Stimulated activated naive CD8-positive, alpha-beta T cell treated with anti-CD3 and anti-CD28 coated beads, Interleukin-15, Interleukin-2, amounts not matched to agents 100 U/mL and 50 U/mL, for 24 hours (primary cell): ENCODE data around the gene C1orf52.
"Not testable (repeated sequence)": the region's sequence is repeated elsewhere in the genome, so short reads cannot be mapped to it uniquely, and the experiment has no call there.

Experiments
- ATAC-seq: fragments of 150-1000 bp; cut with Tn5 transposase; one replicate; pipeline ENCODE4 v1.10.0; 2021
- DNase-seq: peaks from one replicate; pipeline ENCODE4 v3.0.0; 2021

The C1orf52 gene

DNA sequence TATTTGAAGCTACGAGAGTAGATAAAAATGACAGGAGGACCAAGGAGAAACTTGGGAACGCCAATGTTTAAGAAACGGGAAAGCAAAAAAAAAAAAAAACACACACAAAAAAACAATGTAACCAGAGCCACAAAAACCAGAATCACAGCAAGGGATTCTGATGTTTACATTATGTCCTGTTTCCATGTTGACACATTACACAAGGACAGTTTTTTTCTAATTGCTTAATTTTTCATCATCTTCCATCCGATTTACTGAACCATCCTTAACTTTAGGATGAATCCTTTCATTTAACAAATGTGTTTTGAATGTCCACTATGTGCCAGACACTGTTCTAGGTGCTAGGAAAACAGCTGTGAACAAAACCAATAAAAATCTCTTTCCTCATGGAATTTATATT is 18.3 kb upstream of the C1orf52 start:
- no peak for ATAC-seq
- DNase-seq = no peak

DNA sequence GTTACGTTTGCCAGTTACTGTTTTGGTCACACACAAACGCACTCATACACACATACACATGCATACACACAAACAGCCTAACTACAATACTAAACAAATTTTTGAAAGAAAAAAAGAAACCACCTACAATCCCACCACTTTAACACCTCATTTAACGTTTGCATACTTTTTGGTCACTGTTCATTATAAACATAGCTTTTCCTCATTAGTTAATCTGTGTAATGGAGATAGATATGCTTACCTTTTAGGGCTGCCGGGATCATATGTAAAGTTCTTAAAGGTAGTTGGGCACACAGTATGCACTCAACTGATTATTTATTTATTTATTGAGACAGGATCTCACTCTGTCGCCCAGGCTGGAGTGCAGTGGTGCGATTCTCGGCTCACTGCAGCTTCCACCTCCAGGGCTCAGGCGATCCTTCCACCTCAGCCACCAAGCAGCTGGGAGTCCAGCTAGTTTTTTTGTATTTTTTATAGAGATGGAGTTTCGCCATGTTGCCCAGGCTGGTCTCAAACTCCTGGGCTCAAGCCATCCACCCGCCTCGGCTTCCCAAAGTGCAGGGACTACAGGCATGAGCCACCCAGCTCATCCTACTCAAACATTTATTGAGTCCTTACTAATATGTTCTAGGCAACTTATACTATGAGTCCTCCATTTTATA is 17.6 kb upstream of the C1orf52 start:
- ATAC-seq (no peak), DNase-seq (no peak)

DNA sequence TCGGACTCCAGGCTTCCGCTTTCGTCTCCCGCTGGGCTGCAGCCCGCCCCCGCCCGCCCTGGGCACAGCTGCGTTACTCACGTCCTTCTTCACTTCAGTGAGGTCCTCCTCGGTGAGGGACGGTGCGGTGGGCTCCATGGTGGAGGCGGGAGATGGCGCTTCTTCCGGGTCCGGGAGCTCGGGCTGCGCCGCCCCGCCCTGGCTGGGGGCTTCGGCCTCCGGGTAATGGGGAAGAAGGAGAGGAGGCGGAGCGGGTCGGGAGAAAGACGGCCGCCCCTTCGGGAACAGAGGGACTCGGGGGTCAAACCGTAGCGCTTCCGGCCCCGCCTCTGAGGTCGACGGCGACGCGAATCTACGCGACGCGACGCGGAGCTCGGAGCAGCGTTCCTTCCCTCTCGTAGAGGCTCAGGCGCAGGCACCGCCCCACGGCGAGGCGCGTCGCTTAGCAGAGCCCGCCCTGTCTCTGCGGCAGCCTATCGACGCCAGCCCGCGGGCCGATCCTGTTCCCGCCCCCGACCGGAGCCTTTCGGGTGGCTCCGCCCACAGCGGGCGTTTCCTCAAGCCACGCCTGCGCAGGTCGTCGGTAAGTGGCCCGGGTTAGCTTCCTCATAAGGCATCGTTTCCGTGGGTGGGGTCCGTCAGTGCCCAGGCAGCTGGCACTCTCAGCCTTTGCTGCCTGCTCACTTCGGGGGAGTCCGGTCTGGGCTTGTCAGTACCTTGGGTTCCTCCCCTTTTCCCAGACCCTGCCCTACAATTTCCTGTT is 16.9 kb upstream of the C1orf52 start, which contains the start of gene BCL10:
TSS of gene BCL10 (minus strand) at position 418 of the 763 bp plus-strand sequence. CDS start at position 138, 280 bp downstream.
- peak; percentile 99 for ATAC-seq
- peak; percentile 98 for DNase-seq

DNA sequence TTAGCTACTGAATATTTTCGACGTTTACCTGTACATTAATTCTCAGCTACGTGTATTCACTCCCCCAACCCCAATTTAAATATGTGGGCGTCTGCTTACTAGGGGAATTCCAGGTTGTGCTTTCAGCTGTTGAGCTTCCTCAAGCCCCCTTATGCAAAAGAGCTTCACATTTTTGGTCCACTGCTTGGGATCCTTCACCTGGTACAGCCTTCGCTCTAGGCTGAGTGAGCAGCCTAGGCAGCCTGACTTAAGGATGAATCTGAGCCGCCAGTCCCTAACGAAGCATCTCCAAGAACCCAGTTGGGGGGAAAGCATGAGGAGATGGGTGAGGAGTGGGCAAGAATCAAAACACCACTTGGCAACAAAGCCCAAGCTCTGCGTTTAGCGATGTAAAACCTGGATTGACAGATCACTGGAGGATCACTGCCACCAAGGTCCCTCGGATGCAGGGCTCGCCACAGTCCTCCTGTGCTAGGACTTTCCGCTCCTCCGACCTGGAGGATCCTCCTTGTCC is 16.3 kb upstream of the C1orf52 start:
- DNase-seq = no peak
- ATAC-seq = no peak

DNA sequence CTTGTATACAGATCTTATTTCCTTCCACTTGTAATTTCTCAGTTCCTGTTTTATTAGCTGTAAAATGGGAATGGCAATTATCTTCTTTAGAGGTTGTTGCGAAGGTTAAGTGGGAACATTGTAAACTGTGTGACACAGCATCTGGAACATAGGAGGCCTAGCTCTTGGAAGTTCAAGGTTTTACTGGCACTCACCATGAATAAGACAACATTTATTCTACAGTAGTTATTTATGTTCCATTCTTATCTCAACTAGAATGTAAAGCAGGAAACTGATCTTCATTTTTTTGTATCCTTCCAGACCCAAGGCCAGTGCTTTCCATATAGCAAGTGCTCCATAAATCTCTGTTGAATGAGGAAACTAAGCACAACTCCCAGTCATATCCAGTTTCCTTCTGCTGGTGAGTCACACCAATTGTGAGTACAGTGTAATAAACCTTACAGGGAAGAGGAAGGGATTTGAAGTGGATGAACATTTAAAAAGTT is 15.5 kb upstream of the C1orf52 start:
- DNase-seq (no peak), ATAC-seq (no peak)

DNA sequence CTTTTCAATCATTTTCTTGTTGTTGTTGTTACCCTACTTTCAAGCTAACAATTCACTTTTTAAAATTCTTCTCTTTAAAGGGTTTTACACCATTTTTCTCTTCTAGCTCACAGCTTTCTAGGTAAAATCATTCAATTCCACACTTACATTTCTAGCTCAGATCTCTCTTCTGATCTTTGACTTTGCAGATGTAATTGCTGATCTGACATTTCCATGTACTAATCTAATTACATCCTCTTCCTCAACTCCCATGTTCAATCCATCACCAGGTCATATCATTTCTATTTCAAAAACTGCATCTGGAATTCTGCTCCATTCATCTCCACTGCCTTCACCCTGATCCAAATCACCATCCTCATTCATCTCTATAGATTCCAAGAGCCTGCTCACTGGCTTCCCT is 13.9 kb upstream of the C1orf52 start:
- DNase-seq = no peak
- ATAC-seq = no peak

DNA sequence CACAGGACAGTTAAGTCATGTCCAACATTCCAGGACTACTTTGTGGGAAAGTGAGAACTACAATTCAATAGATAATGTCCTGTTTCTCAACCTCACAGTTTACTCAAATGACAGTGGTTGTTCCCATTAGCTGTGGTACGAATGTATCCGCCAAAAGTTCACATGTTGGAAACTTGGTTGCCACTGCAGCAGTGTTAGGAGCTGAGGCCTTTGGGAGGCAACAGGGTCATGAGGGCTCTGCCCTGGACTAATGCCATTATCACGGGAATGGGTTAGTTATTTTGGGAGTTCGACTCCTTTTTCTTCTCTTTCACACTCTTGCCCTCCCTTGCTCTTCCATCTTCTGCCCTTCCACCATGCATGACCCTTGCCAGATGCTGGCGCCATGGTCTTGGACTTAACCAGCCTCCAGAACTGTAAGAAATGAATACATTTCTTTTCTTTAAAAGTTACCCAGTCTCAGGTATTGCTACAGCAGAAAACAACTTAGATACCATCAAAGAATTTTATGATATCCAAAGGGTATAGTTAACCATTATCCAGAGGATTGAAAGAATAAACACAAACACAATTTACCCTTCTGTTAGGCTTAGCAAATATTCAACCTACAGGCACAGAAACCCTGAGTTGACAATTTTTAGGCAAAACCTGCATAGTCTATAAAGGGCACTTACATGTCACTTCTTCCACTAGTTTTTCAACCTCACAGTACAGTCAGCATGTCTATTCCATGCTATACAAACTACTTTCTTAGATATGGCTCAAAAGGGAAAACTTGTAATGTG is 9.5 kb upstream of the C1orf52 start:
- ATAC-seq (no peak), DNase-seq (no peak)

DNA sequence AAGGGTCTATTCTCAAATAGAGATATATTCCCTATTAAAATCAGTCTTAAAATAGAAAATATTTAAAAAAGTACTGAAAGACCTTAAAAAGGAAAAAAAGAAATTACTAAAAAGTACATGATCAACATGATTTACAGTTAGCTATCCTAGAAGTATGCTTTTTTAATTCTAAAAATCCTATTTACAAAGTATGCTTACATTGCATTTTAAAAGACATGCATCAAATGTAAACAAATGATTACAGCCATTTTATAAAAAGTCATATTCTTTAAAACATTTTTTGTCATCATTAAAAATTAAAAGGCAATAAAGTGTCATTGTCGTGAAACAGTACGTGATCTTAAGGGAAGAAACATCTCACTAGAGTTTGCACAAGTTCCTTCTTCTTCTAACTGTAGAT is 7.9 kb upstream of the C1orf52 start:
- DNase-seq = no peak
- ATAC-seq = no peak

DNA sequence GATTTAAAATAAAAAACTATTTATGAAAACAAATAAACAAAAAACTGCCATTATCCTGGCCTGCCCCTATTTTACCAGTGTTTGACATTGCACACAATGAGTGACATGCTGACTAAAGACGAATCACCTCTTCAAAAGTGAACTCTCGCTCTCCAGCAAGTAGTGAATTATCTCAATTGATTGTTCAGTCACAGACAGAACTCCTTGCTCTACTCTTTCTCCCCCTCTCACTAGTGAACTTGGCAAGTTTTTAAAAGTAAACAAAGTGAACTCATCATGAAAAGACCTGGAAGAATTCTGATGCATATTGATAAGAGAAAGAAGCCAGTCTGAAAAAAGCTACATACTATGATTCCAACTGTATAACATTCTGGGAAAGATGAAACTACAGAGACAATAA is 4.7 kb upstream of the C1orf52 start:
- ATAC-seq (no peak), DNase-seq (no peak)

DNA sequence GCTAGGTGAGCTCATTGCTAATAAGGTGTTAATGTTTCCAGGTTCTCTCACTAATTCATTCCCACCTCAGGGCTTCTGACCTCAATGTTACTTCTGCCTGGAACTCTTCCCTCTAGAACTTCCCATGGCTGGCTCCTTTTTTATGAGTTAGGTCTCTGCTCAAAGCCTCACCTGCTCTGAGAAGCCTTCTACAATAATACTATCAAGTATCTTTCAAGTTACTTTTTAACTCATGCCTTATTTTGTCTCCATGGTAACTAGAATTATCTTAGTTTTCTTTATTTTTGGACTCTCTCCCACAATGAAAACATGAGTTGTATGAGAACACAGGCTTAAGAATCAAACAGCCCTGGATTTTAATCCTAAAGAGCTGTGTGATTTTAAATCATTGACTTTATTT is 3.5 kb upstream of the C1orf52 start:
- DNase-seq (no peak), ATAC-seq (no peak)

DNA sequence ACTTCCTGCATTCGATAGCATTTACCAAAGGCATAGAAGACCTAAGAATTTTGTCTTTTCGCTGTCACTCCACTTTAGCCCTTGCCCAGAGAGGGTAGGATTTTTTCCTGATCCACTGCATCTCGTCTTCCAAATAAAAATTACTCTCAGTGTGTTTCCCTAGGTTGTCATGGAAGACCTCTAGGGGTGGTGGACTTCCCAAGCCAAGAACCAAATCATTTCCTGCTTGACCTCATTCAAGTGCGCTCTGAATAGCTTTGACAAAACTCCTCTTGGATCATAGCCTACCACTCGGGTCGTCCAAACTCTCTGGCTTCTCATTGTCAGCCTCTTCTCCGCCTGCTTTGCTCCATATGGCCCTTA is 431 bp upstream of the C1orf52 start:
- DNase-seq (no peak), ATAC-seq (no peak)

DNA sequence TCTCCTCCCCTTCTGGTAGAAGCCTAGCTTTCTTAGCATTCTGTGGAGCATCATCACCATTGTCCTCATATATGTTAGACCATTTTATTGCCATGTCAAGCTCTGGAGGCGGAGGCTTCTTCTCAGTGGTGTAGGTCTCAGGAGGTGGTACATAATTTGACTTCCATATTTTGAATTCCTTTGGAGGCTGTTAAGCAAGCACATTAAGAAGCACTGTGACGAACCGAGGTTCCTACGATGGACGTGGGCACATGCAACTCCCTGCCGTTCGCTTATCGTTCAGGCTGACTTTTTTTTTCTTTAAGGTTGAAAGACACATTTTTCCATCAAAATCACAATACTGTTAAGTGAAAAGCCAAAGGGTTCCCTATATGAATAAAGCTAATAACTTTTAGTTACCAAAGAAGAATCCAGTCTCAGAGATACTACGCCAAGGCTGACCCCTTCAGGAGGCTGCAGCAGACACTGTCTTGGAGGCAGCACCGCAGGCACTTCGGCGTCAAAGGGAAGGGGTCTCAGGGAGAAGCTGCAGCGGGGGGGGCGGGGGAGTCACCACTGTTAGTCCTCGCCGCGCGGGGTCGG is 835 bp downstream of the C1orf52 start:
- DNase-seq = no peak
- peak; percentile 3 for ATAC-seq

DNA sequence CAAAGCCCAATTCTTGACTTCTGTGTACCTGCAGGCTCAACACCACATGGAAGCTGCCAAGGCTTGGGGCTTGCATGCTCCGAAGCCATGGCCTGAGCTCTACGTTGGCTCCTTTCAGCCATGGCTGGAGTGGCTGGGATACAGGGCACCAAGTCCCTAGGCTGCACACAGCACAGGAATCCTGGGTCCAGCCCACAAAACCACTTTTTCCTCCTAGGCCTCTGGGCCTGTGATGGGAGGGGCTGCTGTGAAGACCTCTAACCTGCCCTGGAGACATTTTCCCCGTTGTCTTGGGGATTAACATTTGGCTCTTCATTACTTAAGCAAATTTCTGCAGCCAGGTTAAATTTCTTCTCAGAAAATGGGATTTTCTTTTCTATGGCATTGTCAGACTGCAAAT is 10.4 kb downstream of the C1orf52 start:
- DNase-seq, ATAC-seq: not testable (repeated sequence)

DNA sequence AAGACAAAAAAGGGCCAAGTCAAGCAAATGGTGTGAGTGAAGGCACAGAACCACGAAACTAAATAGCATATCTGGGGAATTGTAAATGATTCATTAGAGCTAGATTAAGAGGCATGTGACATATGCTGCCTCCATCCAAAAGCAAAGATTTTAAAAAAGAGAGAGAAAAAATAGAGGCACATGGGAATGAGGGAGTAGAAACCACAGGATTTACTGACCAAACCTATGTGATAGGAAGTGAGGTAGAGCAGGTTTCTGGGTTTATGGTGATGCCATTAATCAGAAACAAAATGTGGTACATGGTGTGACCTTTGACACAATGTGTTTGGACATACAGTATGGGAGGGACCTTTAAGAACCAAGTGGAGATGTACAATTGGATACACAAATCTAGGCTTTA is 13.6 kb downstream of the C1orf52 start:
- DNase-seq = no peak
- no peak for ATAC-seq

DNA sequence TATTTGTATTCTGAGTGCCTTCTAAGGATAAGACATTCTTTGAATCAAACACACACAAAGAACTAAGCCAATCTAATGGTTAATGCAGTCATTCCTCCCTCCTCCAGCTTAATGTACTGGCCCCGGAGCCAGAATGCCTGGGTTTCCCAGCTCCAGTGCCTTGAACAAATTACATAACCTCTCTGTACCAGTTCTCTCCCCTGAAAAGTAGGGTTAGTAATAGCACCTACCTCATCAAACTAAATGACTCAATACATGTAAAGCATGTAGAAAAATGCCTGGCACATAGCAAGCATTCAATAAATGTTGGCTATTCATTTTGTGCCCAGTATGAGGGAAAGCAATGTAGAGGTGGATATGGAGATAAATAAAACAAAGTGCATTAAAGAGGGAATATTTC is 14.0 kb downstream of the C1orf52 start:
- no peak for DNase-seq
- no peak for ATAC-seq

DNA sequence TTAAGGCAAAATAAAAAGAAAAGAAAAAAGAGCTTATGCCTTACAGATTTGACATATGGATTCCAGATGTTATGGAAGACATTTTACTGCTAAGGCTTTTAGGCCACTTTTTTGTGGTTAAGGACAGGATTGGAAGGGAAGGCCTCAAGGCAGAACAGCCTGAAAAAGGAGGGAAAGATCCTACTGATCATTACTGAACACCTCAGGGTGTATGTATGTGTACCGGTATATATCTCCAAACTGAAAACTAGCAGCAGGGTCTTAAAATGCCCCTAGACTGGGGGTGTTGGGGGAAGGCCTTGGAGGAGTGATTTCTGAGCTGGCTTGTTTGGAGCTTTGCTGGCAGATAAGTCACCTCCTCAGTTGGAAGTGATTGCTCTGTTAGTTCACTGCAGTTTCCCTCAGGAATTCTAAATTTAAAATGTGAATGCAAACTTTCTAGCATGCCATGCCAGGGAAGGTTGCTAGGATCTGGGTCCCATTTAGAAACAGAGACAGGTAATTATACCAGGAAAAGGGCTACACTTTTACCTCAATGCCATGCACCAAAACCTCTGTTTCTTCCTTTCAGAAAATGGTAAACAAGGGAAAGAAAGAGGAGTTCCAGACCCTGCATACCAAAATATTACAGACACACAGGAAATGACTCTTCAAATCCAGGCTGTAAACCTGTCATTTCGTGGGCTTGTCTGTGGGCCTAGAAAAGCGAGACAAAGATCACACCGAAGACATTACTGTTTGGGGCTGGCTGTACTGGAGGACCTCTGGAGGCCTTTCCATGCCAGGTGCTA is 15.0 kb downstream of the C1orf52 start:
- no peak for ATAC-seq
- DNase-seq = no peak

DNA sequence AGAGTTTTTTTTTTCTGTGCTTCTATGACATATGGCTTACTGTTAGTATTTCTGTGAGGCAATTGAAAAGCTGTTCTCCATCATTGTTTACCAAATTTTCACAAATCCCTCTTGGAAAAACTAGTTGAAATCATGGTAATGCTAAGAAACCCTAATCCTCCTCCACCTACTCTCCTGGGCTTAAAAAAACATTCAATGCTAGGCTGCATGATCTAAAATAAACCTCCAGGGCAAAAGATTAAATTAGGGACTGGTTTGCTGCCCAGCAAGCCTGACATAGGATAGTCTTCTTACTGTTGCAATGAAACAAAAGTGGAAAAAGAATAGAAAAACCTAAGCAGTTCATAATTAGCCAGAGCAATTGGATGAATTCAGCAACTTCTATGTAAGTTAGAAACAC is 16.1 kb downstream of the C1orf52 start:
- ATAC-seq = no peak
- DNase-seq = no peak

DNA sequence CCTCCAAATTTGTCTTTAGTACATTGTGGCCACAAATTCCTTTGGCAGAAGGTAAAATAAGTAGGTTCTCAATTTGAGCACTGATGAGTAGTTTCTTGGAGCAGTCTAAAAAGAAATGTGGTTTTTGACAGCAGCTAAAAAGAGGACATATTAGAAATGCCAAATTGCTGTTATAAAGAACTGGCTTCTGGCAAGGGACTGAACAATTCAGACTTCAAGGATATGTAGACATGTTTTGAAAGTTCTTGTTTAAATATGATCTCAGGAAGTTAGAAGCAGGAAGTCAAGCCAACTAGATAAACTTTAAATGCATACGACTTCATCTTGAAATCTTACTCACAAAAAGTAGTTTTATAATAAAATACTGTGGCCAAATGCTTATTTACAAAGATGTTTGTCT is 18.8 kb downstream of the C1orf52 start:
- ATAC-seq = no peak
- DNase-seq = no peak

DNA sequence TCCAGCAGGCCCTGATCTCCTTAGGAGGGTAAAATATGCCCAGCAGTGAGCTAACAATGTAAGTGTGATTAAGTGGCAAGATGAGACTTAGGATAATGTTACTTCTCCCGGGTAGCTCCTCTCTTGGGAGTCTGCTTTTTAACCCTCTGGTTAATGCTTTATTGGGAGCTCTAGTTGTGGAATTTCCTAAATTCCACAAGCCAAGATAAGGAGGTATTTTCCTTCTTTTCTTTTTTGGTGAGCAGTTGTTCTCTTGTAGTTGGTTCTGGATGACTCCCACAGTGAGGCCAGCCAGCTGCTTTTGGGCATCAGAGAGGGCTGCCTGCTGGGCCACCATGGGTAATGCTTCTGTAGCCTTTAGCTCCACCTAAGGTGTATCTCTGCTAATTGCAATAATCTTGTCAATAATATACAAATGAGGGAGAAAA is 19.3 kb downstream of the C1orf52 start:
- ATAC-seq (peak; percentile 57), DNase-seq (peak; percentile 18)

DNA sequence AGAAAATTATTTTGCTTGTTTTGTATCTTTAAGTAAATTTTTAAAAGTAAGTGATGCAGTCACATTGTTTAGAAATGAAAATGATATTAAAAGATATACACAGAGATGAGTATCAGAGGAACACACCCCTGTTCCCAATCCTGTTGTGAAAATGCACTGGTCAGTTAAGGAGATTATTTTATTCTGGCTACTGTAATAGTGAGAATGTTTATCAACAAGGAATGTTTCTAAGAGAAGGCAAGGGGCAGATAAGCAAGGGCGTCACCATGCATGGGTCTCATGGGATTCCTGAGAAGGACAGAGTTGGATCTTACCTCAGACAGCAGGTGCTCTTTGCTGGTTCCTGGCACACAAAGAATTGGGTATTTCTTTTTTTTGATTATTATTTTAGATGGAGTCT is 21.8 kb downstream of the C1orf52 start:
- DNase-seq (no peak), ATAC-seq (no peak)

DNA sequence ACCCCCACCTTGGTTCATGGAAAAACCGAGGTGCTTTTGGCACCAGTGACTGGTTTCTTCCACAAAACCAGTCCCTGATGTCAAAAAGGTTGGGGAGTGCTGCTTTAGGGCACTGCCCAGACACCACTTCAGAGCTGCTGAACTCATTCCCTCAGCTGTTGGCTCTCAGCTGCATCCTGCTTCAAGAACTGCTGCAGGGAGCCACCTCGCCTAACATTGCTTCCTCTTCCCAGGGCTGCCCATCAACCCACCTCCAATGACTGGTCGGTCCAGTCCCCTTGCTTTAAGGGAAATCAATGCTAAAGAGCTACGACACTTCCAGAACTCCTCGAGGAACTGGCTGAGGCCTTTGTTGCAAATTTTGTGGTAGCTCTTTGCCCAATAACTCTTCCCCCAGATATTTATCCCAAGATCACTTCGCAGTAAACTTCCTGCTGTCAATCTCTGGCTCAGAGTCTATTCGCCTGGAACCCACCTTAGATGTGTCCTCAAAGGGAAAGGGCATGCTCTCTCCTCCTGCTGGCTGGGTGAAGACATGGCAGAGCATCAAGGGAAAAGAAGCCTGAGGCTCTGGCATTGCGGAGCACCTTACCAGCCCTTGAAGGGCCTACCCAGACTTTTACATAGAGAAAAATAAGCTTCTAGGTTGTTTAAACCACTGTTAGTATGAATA is 29.0 kb downstream of the C1orf52 start:
- DNase-seq = no peak
- no peak for ATAC-seq
